A549 (cell line): ENCODE measurements around the gene CYP20A1.

Experiments
- CHD2 ChIP-seq: fragments of 150-350 bp; IDR thresholded peaks from 2 replicates; pipeline ENCODE4 v1.6.1; 2014; ENCODE audit warnings: low read length; ENCODE audit not compliant: partially characterized antibody
- CTCF ChIP-seq: fragments of >200 bp; sonication (Bioruptor Twin); formaldehyde crosslinking; IDR thresholded peaks from 3 replicates; pipeline ENCODE4 v1.5.1; 2016
- EP300 ChIP-seq, 2 experiments: fragments of >200 bp; sonication (Bioruptor Twin); formaldehyde crosslinking; IDR thresholded peaks; 2 replicates in 1 of 2; 3 replicates in 1 of 2; pipeline ENCODE4 v1.6.1; 2016 to 2017
- HDAC2 ChIP-seq: fragments of 200-600 bp; sonication (generic); IDR thresholded peaks from 2 replicates; pipeline ENCODE4 v1.6.1; 2016
- MYC ChIP-seq: IDR thresholded peaks from 2 replicates; pipeline ENCODE4 v1.6.1; 2012; ENCODE audit warnings: mild to moderate bottlenecking, inconsistent platforms, low read length, improper control_type of control experiment, borderline replicate concordance
- NR3C1 ChIP-seq: fragments of >200 bp; sonication (Bioruptor Twin); formaldehyde crosslinking; IDR thresholded peaks from 3 replicates; pipeline ENCODE4 v1.6.1; 2017
- PBX3 ChIP-seq: IDR thresholded peaks from 2 replicates; pipeline ENCODE4 v1.6.1; 2012
- POLR2A ChIP-seq: IDR thresholded peaks from 2 replicates; pipeline ENCODE4 v1.6.1; 2012; ENCODE audit warnings: mild to moderate bottlenecking, low read length
- POLR2AphosphoS2 ChIP-seq: conservative IDR thresholded peaks from 2 replicates; pipeline ENCODE4 v1.6.1; 2012; ENCODE audit warnings: low read length, improper control_type of control experiment, inconsistent platforms
- REST ChIP-seq: fragments of 200-600 bp; sonication (generic); IDR thresholded peaks from 2 replicates; pipeline ENCODE4 v1.6.1; 2016; ENCODE audit warnings: antibody characterized with exemption, mild to moderate bottlenecking, moderate library complexity
- SMC3 ChIP-seq: fragments of >200 bp; sonication (Bioruptor Twin); formaldehyde crosslinking; IDR thresholded peaks from 3 replicates; pipeline ENCODE4 v1.6.1; 2018; ENCODE audit warnings: inconsistent platforms
- SREBF2 ChIP-seq: fragments of 450-650 bp; IDR thresholded peaks from 2 replicates; pipeline ENCODE4 v1.6.1; 2014; ENCODE audit warnings: mild to moderate bottlenecking, moderate library complexity
- ZFP36 ChIP-seq: fragments of 450-650 bp; IDR thresholded peaks from 2 replicates; pipeline ENCODE4 v1.6.1; 2014; ENCODE audit warnings: borderline replicate concordance; ENCODE audit not compliant: partially characterized antibody
- ZSCAN20 ChIP-seq: fragments of 250-450 bp; sonication (Bioruptor Pico); IDR thresholded peaks from 2 replicates; pipeline ENCODE4 v1.8.0; 2022; ENCODE audit warnings: mild to moderate bottlenecking, moderate library complexity

- TF ChIP-seq NR3C1 (no peak), CTCF (no peak), POLR2AphosphoS2 (no peak), HDAC2 (no peak), EP300 (IDR thresholded peaks at IDR 0.05) (no peak; a peak in 1 of 5 replicates), CHD2 (no peak), ZSCAN20 (CRISPR knock-in tag) (no peak), POLR2A (no peak), REST (no peak), SREBF2 (no peak), PBX3 (no peak), ZFP36 (no peak), SMC3 (no peak), MYC (no peak)
These were observed 1.7 kb downstream of the CYP20A1 start for GRCh38 chr2:203240491-203240890.
